DND-41 (cell line): ENCODE measurements around the gene PCDHB8.
"Not testable (repeated sequence)": the region's sequence is repeated elsewhere in the genome, so short reads cannot be mapped to it uniquely, and the experiment has no call there.

Experiments
- CTCF ChIP-seq: IDR thresholded peaks from 2 replicates; pipeline ENCODE4 v1.5.1; 2012; ENCODE audit warnings: borderline replicate concordance, low read length, moderate library complexity, mild to moderate bottlenecking; ENCODE audit not compliant: poor library complexity, severe bottlenecking; ENCODE audit errors: extremely low read depth
- EZH2 ChIP-seq: IDR thresholded peaks from 3 replicates; pipeline ENCODE4 v1.6.1; 2012; ENCODE audit warnings: borderline replicate concordance, low read depth, mild to moderate bottlenecking, moderate library complexity, low read length, inconsistent platforms; ENCODE audit not compliant: severe bottlenecking

- TF ChIP-seq CTCF, EZH2: not testable (repeated sequence)
Observed at GRCh38 chr5:141188682-141189081, 11.1 kb downstream of the PCDHB8 start.
